ENCODE measurements around the gene SRGAP2C. TPM values are rescaled to one million over a fixed set of nuclear protein-coding genes. Genes with fewer than 3 reads are reported as not detected.
"Not testable (repeated sequence)": the region's sequence is repeated elsewhere in the genome, so short reads cannot be mapped to it uniquely, and the experiment has no call there.

The SRGAP2C gene
- total RNA-seq, 2 experiments from 2014 or later, result 16.4 to 18.5 TPM

GRCh38 chr1:121163850-121164757 lies 20.7 kb upstream of the SRGAP2C start:
- H3K36me3 Mint-ChIP-seq (ENCODE audit: low read depth); H3K4me1 Mint-ChIP-seq (ENCODE audit: low read depth); CTCF ChIA-PET; H3K4me3 Mint-ChIP-seq; H3K27me3 Mint-ChIP-seq (ENCODE audit: low read depth); DNase-seq; H3K9me3 Mint-ChIP-seq; intact Hi-C loops (cut with micrococcal nuclease); H3K27ac Mint-ChIP-seq: not testable (repeated sequence)

- intact Hi-C loops (cut with micrococcal nuclease); H3K36me3 Mint-ChIP-seq (ENCODE audit: low read depth); CTCF ChIA-PET; DNase-seq; H3K4me3 Mint-ChIP-seq; H3K4me1 Mint-ChIP-seq (ENCODE audit: low read depth); H3K27ac Mint-ChIP-seq; H3K9me3 Mint-ChIP-seq; H3K27me3 Mint-ChIP-seq (ENCODE audit: low read depth): not testable (repeated sequence)
These were observed 19.5 kb upstream of the SRGAP2C start for GRCh38 chr1:121165296-121165695.

GRCh38 chr1:121167225-121167738 lies 17.5 kb upstream of the SRGAP2C start:
- DNase-seq; H3K4me1 Mint-ChIP-seq (ENCODE audit: low read depth); H3K27me3 Mint-ChIP-seq (ENCODE audit: low read depth); H3K4me3 Mint-ChIP-seq; H3K9me3 Mint-ChIP-seq; CTCF ChIA-PET; H3K27ac Mint-ChIP-seq; intact Hi-C loops (cut with micrococcal nuclease); H3K36me3 Mint-ChIP-seq (ENCODE audit: low read depth): not testable (repeated sequence)

GRCh38 chr1:121168152-121168668 lies 16.6 kb upstream of the SRGAP2C start:
- H3K4me1 Mint-ChIP-seq (ENCODE audit: low read depth); H3K27me3 Mint-ChIP-seq (ENCODE audit: low read depth); CTCF ChIA-PET; H3K36me3 Mint-ChIP-seq (ENCODE audit: low read depth); DNase-seq; H3K4me3 Mint-ChIP-seq; H3K27ac Mint-ChIP-seq; intact Hi-C loops (cut with micrococcal nuclease); H3K9me3 Mint-ChIP-seq: not testable (repeated sequence)

- intact Hi-C loops (cut with micrococcal nuclease); H3K4me3 Mint-ChIP-seq; CTCF ChIA-PET; DNase-seq; H3K4me1 Mint-ChIP-seq (ENCODE audit: low read depth); H3K27ac Mint-ChIP-seq; H3K27me3 Mint-ChIP-seq (ENCODE audit: low read depth); H3K9me3 Mint-ChIP-seq; H3K36me3 Mint-ChIP-seq (ENCODE audit: low read depth): not testable (repeated sequence)
These were observed 8.1 kb upstream of the SRGAP2C start for GRCh38 chr1:121176649-121177048.

- CTCF ChIA-PET; H3K4me1 Mint-ChIP-seq (ENCODE audit: low read depth); H3K9me3 Mint-ChIP-seq; H3K27me3 Mint-ChIP-seq (ENCODE audit: low read depth); H3K4me3 Mint-ChIP-seq; H3K36me3 Mint-ChIP-seq (ENCODE audit: low read depth); intact Hi-C loops (cut with micrococcal nuclease); DNase-seq; H3K27ac Mint-ChIP-seq: not testable (repeated sequence)
These were observed 6.6 kb upstream of the SRGAP2C start for GRCh38 chr1:121178197-121178596.

- CTCF ChIA-PET; H3K9me3 Mint-ChIP-seq; H3K27ac Mint-ChIP-seq; intact Hi-C loops (cut with micrococcal nuclease); H3K36me3 Mint-ChIP-seq (ENCODE audit: low read depth); H3K27me3 Mint-ChIP-seq (ENCODE audit: low read depth); H3K4me1 Mint-ChIP-seq (ENCODE audit: low read depth): not testable (repeated sequence)
- H3K4me3 Mint-ChIP-seq, result peak overlapping the region; percentile 68
- DNase-seq, result peak; percentile 11
These were observed 908 bp upstream of the SRGAP2C start for GRCh38 chr1:121183867-121184266.

- H3K27me3 Mint-ChIP-seq (ENCODE audit: low read depth); DNase-seq; intact Hi-C loops (cut with micrococcal nuclease): not testable (repeated sequence)
These were observed 449 bp downstream of the SRGAP2C start for GRCh38 chr1:121185140-121185708.

GRCh38 chr1:121186191-121186590 lies 1.4 kb downstream of the SRGAP2C start:
- peak overlapping the region; percentile 80 for H3K4me3 Mint-ChIP-seq
- CTCF ChIA-PET; H3K4me1 Mint-ChIP-seq (ENCODE audit: low read depth); DNase-seq; H3K27ac Mint-ChIP-seq; H3K9me3 Mint-ChIP-seq; intact Hi-C loops (cut with micrococcal nuclease); H3K27me3 Mint-ChIP-seq (ENCODE audit: low read depth); H3K36me3 Mint-ChIP-seq (ENCODE audit: low read depth): not testable (repeated sequence)

More at GRCh38 chr1:121185140-121185708, 449 bp downstream of the SRGAP2C start:
- H3K4me1 Mint-ChIP-seq (ENCODE audit: low read depth); H3K36me3 Mint-ChIP-seq (ENCODE audit: low read depth); CTCF ChIA-PET; H3K9me3 Mint-ChIP-seq: not testable (repeated sequence)
- Mint-ChIP-seq H3K27ac (peak overlapping the region; percentile 86), H3K4me3 (peak overlapping the region; percentile 88)

GRCh38 chr1:121187914-121188313 lies 3.1 kb downstream of the SRGAP2C start:
- intact Hi-C loops (cut with micrococcal nuclease); H3K9me3 Mint-ChIP-seq; H3K27ac Mint-ChIP-seq; H3K4me3 Mint-ChIP-seq; H3K4me1 Mint-ChIP-seq (ENCODE audit: low read depth); H3K27me3 Mint-ChIP-seq (ENCODE audit: low read depth); DNase-seq; H3K36me3 Mint-ChIP-seq (ENCODE audit: low read depth); CTCF ChIA-PET: not testable (repeated sequence)

GRCh38 chr1:121192512-121192911 lies 7.7 kb downstream of the SRGAP2C start:
- H3K4me3 Mint-ChIP-seq; H3K27me3 Mint-ChIP-seq (ENCODE audit: low read depth); H3K36me3 Mint-ChIP-seq (ENCODE audit: low read depth); H3K27ac Mint-ChIP-seq; DNase-seq; CTCF ChIA-PET; intact Hi-C loops (cut with micrococcal nuclease); H3K9me3 Mint-ChIP-seq; H3K4me1 Mint-ChIP-seq (ENCODE audit: low read depth): not testable (repeated sequence)

- H3K36me3 Mint-ChIP-seq (ENCODE audit: low read depth); H3K27me3 Mint-ChIP-seq (ENCODE audit: low read depth); H3K4me1 Mint-ChIP-seq (ENCODE audit: low read depth); H3K27ac Mint-ChIP-seq; H3K4me3 Mint-ChIP-seq; DNase-seq; H3K9me3 Mint-ChIP-seq; CTCF ChIA-PET; intact Hi-C loops (cut with micrococcal nuclease): not testable (repeated sequence)
These were observed 12.5 kb downstream of the SRGAP2C start for GRCh38 chr1:121197095-121197882.
